ENCODE data around the gene CENPE.

The CENPE gene

GRCh38 chr4:103136671-103137445 lies 61.3 kb downstream of the CENPE start:
- Histone ChIP-seq H3K4me1 (ENCODE audit: control insufficient read depth, insufficient read depth, low read length) (no peaks in the 10 kb centered on the region), H3K9ac (ENCODE audit: low read length in 2 of 2) (no peak overlapping the region), H3K27ac (ENCODE audit: low read length) (no peak overlapping the region), H3K27me3 (ENCODE audit: control insufficient read depth in 1 of 2, insufficient read depth in 2 of 2, low read length in 2 of 2) (no peaks in the 10 kb centered on the region), H3K9me3 (ENCODE audit: control insufficient read depth in 2 of 2, low read length in 2 of 2) (no peaks in the 10 kb centered on the region), H3K36me3 (ENCODE audit: control insufficient read depth in 2 of 2, insufficient read depth in 2 of 2, low read length in 2 of 2) (no peaks in the 10 kb centered on the region), H3K4me3 (ENCODE audit: low read length in 2 of 2) (no peak overlapping the region)

- Histone ChIP-seq H3K27me3 (ENCODE audit: control insufficient read depth in 1 of 2, insufficient read depth in 2 of 2, low read length in 2 of 2) (no peaks in the 10 kb centered on the region), H3K27ac (ENCODE audit: low read length) (no peak overlapping the region), H3K4me3 (ENCODE audit: low read length in 2 of 2) (no peak overlapping the region), H3K9me3 (ENCODE audit: control insufficient read depth in 2 of 2, low read length in 2 of 2) (no peaks in the 10 kb centered on the region), H3K9ac (ENCODE audit: low read length in 2 of 2) (no peak overlapping the region), H3K4me1 (ENCODE audit: control insufficient read depth, insufficient read depth, low read length) (no peaks in the 10 kb centered on the region), H3K36me3 (ENCODE audit: control insufficient read depth in 2 of 2, insufficient read depth in 2 of 2, low read length in 2 of 2) (no peaks in the 10 kb centered on the region)
Observed at GRCh38 chr4:103129174-103129573, 69.0 kb downstream of the CENPE start.

GRCh38 chr4:103126126-103126525 lies 72.0 kb downstream of the CENPE start:
- no peak overlapping the region for H3K27ac ChIP-seq (ENCODE audit: low read length)
- H3K27me3 ChIP-seq (ENCODE audit: control insufficient read depth in 1 of 2, insufficient read depth in 2 of 2, low read length in 2 of 2): no peaks in the 10 kb centered on the region
- H3K9me3 ChIP-seq (ENCODE audit: control insufficient read depth in 2 of 2, low read length in 2 of 2): no peaks in the 10 kb centered on the region
- H3K9ac ChIP-seq (ENCODE audit: low read length in 2 of 2): no peak overlapping the region
- H3K4me1 ChIP-seq (ENCODE audit: control insufficient read depth, insufficient read depth, low read length): no peaks in the 10 kb centered on the region
- H3K36me3 ChIP-seq (ENCODE audit: control insufficient read depth in 2 of 2, insufficient read depth in 2 of 2, low read length in 2 of 2): no peaks in the 10 kb centered on the region
- no peak overlapping the region for H3K4me3 ChIP-seq (ENCODE audit: low read length in 2 of 2)

GRCh38 chr4:103123114-103123513 lies 75.0 kb downstream of the CENPE start:
- Histone ChIP-seq H3K27ac (ENCODE audit: low read length) (no peak overlapping the region), H3K4me1 (ENCODE audit: control insufficient read depth, insufficient read depth, low read length) (no peaks in the 10 kb centered on the region), H3K4me3 (ENCODE audit: low read length in 2 of 2) (no peak overlapping the region), H3K27me3 (ENCODE audit: control insufficient read depth in 1 of 2, insufficient read depth in 2 of 2, low read length in 2 of 2) (no peaks in the 10 kb centered on the region), H3K9me3 (ENCODE audit: control insufficient read depth in 2 of 2, low read length in 2 of 2) (no peaks in the 10 kb centered on the region), H3K36me3 (ENCODE audit: control insufficient read depth in 2 of 2, insufficient read depth in 2 of 2, low read length in 2 of 2) (no peaks in the 10 kb centered on the region), H3K9ac (ENCODE audit: low read length in 2 of 2) (no peak overlapping the region)

GRCh38 chr4:103118166-103118565 lies 80.0 kb downstream of the CENPE start:
- H3K27me3 ChIP-seq (ENCODE audit: control insufficient read depth in 1 of 2, insufficient read depth in 2 of 2, low read length in 2 of 2): no peaks in the 10 kb centered on the region
- H3K4me3 ChIP-seq (ENCODE audit: low read length in 2 of 2): no peak overlapping the region
- H3K9ac ChIP-seq (ENCODE audit: low read length in 2 of 2): no peak overlapping the region
- no peaks in the 10 kb centered on the region for H3K9me3 ChIP-seq (ENCODE audit: control insufficient read depth in 2 of 2, low read length in 2 of 2)
- no peaks in the 10 kb centered on the region for H3K4me1 ChIP-seq (ENCODE audit: control insufficient read depth, insufficient read depth, low read length)
- no peak overlapping the region for H3K27ac ChIP-seq (ENCODE audit: low read length)
- H3K36me3 ChIP-seq (ENCODE audit: control insufficient read depth in 2 of 2, insufficient read depth in 2 of 2, low read length in 2 of 2): no peaks in the 10 kb centered on the region

GRCh38 chr4:103111598-103111997 lies 86.5 kb downstream of the CENPE start:
- Histone ChIP-seq H3K9ac (ENCODE audit: low read length in 2 of 2) (no peak overlapping the region), H3K27ac (ENCODE audit: low read length) (no peak overlapping the region), H3K9me3 (ENCODE audit: control insufficient read depth in 2 of 2, low read length in 2 of 2) (no peaks in the 10 kb centered on the region), H3K27me3 (ENCODE audit: control insufficient read depth in 1 of 2, insufficient read depth in 2 of 2, low read length in 2 of 2) (no peaks in the 10 kb centered on the region), H3K36me3 (ENCODE audit: control insufficient read depth in 2 of 2, insufficient read depth in 2 of 2, low read length in 2 of 2) (no peaks in the 10 kb centered on the region), H3K4me1 (ENCODE audit: control insufficient read depth, insufficient read depth, low read length) (no peaks in the 10 kb centered on the region), H3K4me3 (ENCODE audit: low read length in 2 of 2) (no peak overlapping the region)

- no peak overlapping the region for H3K9ac ChIP-seq (ENCODE audit: low read length in 2 of 2)
- no peak overlapping the region for H3K4me3 ChIP-seq (ENCODE audit: low read length in 2 of 2)
- no peaks in the 10 kb centered on the region for H3K4me1 ChIP-seq (ENCODE audit: control insufficient read depth, insufficient read depth, low read length)
- H3K36me3 ChIP-seq (ENCODE audit: control insufficient read depth in 2 of 2, insufficient read depth in 2 of 2, low read length in 2 of 2): no peaks in the 10 kb centered on the region
- no peak overlapping the region for H3K27ac ChIP-seq (ENCODE audit: low read length)
- H3K27me3 ChIP-seq (ENCODE audit: control insufficient read depth in 1 of 2, insufficient read depth in 2 of 2, low read length in 2 of 2): no peaks in the 10 kb centered on the region
- H3K9me3 ChIP-seq (ENCODE audit: control insufficient read depth in 2 of 2, low read length in 2 of 2): no peaks in the 10 kb centered on the region
Observed at GRCh38 chr4:103108542-103108941, 89.6 kb downstream of the CENPE start.

GRCh38 chr4:103105558-103106356 lies 92.4 kb downstream of the CENPE start:
- H3K9ac ChIP-seq (ENCODE audit: low read length in 2 of 2): no peak overlapping the region
- H3K4me3 ChIP-seq (ENCODE audit: low read length in 2 of 2): no peak overlapping the region
- H3K4me1 ChIP-seq (ENCODE audit: control insufficient read depth, insufficient read depth, low read length): no peaks in the 10 kb centered on the region

GRCh38 chr4:103104886-103105285 lies 93.3 kb downstream of the CENPE start:
- Histone ChIP-seq H3K27ac (ENCODE audit: low read length) (no peak overlapping the region), H3K4me1 (ENCODE audit: control insufficient read depth, insufficient read depth, low read length) (no peaks in the 10 kb centered on the region), H3K9ac (ENCODE audit: low read length in 2 of 2) (no peak overlapping the region), H3K36me3 (ENCODE audit: control insufficient read depth in 2 of 2, insufficient read depth in 2 of 2, low read length in 2 of 2) (no peaks in the 10 kb centered on the region), H3K4me3 (ENCODE audit: low read length in 2 of 2) (no peak overlapping the region), H3K27me3 (ENCODE audit: control insufficient read depth in 1 of 2, insufficient read depth in 2 of 2, low read length in 2 of 2) (no peaks in the 10 kb centered on the region), H3K9me3 (ENCODE audit: control insufficient read depth in 2 of 2, low read length in 2 of 2) (no peaks in the 10 kb centered on the region)

More at GRCh38 chr4:103105558-103106356, 92.4 kb downstream of the CENPE start:
- no peak overlapping the region for H3K27ac ChIP-seq (ENCODE audit: low read length)
- H3K9me3 ChIP-seq (ENCODE audit: control insufficient read depth in 2 of 2, low read length in 2 of 2): no peaks in the 10 kb centered on the region
- H3K36me3 ChIP-seq (ENCODE audit: control insufficient read depth in 2 of 2, insufficient read depth in 2 of 2, low read length in 2 of 2): no peaks in the 10 kb centered on the region
- no peaks in the 10 kb centered on the region for H3K27me3 ChIP-seq (ENCODE audit: control insufficient read depth in 1 of 2, insufficient read depth in 2 of 2, low read length in 2 of 2)

GRCh38 chr4:103100691-103101090 lies 97.5 kb downstream of the CENPE start:
- no peak overlapping the region for H3K4me3 ChIP-seq (ENCODE audit: low read length in 2 of 2)
- H3K27ac ChIP-seq (ENCODE audit: low read length): no peak overlapping the region
- H3K27me3 ChIP-seq (ENCODE audit: control insufficient read depth in 1 of 2, insufficient read depth in 2 of 2, low read length in 2 of 2): no peaks in the 10 kb centered on the region
- H3K4me1 ChIP-seq (ENCODE audit: control insufficient read depth, insufficient read depth, low read length): peaks cover 9% of the 10 kb centered on the region
- H3K9me3 ChIP-seq (ENCODE audit: control insufficient read depth in 2 of 2, low read length in 2 of 2): no peaks in the 10 kb centered on the region
- no peaks in the 10 kb centered on the region for H3K36me3 ChIP-seq (ENCODE audit: control insufficient read depth in 2 of 2, insufficient read depth in 2 of 2, low read length in 2 of 2)
- H3K9ac ChIP-seq (ENCODE audit: low read length in 2 of 2): no peak overlapping the region
